Common myeloid progenitor, CD34-positive (primary cell): ENCODE data around the gene POM121.
"Not testable (repeated sequence)": the region's sequence is repeated elsewhere in the genome, so short reads cannot be mapped to it uniquely, and the experiment has no call there.

ENCODE experiments used
- CTCF ChIA-PET: fragments of 350-600 bp; sonication (Branson Sonifier 250); formaldehyde crosslinking; loops from one replicate; lab custom pipeline; 2021; ENCODE audit warnings: antibody characterized with exemption; lab: Charles Lee
- POLR2A ChIA-PET: fragments of 350-600 bp; sonication (Branson Sonifier 250); formaldehyde crosslinking; loops from one replicate; lab custom pipeline; 2021; ENCODE audit warnings: antibody characterized with exemption; lab: Charles Lee
- DNase-seq, 3 donors: peaks; one replicate each; pipeline versions ENCODE4 v3.0.0 to v3.0.0-alpha.2; 2013
- H3K27ac ChIP-seq, 2 experiments: 1 replicate in 1 of 2; 2 replicates in 1 of 2; pipeline ENCODE4 v1.7.0; 2013; ENCODE audit warnings: inconsistent platforms in 2 of 2, low read length in 2 of 2, mild to moderate bottlenecking in 2 of 2, low read depth in 1 of 2, moderate library complexity in 1 of 2; ENCODE audit not compliant: severe bottlenecking in 2 of 2, insufficient read depth in 1 of 2, poor library complexity in 1 of 2
- H3K27me3 ChIP-seq, 5 experiments: replicated peaks in 2 of 5; 1 replicate in 3 of 5; 2 replicates in 2 of 5; pipeline versions ENCODE4 v1.6.1 to v1.7.0; 2013; ENCODE audit warnings: low read length in 4 of 5, mild to moderate bottlenecking in 2 of 5, moderate library complexity in 2 of 5, inconsistent platforms in 1 of 5; ENCODE audit not compliant: insufficient read depth in 5 of 5, control insufficient read depth in 4 of 5
- H3K36me3 ChIP-seq, 4 experiments: 1 replicate in 2 of 4; 2 replicates in 2 of 4; pipeline versions ENCODE4 v1.6.1 to v1.7.0; 2013; ENCODE audit warnings: low read length in 3 of 4, control low read depth in 1 of 4, mild to moderate bottlenecking in 1 of 4; ENCODE audit not compliant: control insufficient read depth in 4 of 4, insufficient read depth in 4 of 4
- H3K4me1 ChIP-seq, 4 experiments: 1 replicate in 3 of 4; 2 replicates in 1 of 4; pipeline versions ENCODE4 v1.6.1 to v1.7.1; 2013; ENCODE audit warnings: low read length in 3 of 4, mild to moderate bottlenecking in 3 of 4, control low read depth in 1 of 4, inconsistent platforms in 1 of 4, moderate library complexity in 1 of 4; ENCODE audit not compliant: control insufficient read depth in 4 of 4, insufficient read depth in 4 of 4; ENCODE audit errors: control extremely low read depth in 1 of 4
- H3K4me3 ChIP-seq, 7 experiments: 1 replicate in 4 of 7; 2 replicates in 3 of 7; pipeline versions ENCODE4 v1.5.1 to v1.7.0; 2013; ENCODE audit warnings: mild to moderate bottlenecking in 7 of 7, low read length in 6 of 7, moderate library complexity in 6 of 7, inconsistent platforms in 2 of 7, low read depth in 2 of 7, control low read depth in 1 of 7; ENCODE audit not compliant: insufficient read depth in 4 of 7, control insufficient read depth in 1 of 7; ENCODE audit errors: extremely low read depth in 1 of 7
- H3K9me3 ChIP-seq, 5 experiments: 1 replicate in 4 of 5; 2 replicates in 1 of 5; pipeline versions ENCODE4 v1.6.1 to v1.7.1; 2013; ENCODE audit warnings: low read length in 4 of 5, mild to moderate bottlenecking in 2 of 5, inconsistent platforms in 1 of 5, low read depth in 1 of 5, moderate library complexity in 1 of 5; ENCODE audit not compliant: control insufficient read depth in 4 of 5, insufficient read depth in 2 of 5; ENCODE audit errors: control extremely low read depth in 1 of 5
- WGBS: methylation state at CpG from one replicate; pipeline ENCODE4 v1.1.5; 2013; ENCODE audit not compliant: insufficient coverage; 5-methylcytosine and 5-hydroxymethylcytosine counted together

The POM121 gene

DNA sequence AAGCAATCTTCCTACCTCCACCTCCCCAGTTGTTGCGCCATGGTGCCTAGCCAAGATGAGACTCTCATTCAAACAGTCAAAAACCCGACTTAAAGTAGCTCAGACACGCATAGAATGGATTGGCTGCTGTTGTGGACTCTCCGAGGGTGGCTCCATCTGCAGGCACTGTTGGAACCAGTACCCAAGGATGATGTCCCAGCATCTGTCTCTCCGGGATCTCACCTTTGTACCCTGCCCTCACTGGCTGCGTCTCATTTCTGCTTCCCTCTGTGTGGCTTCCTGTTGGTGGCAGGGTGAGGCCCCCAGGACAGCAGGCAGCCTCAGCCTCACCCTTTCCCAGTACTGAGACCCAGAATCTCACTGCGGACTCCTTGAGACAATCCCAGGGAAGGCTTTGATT lies 49.9 kb downstream of the POM121 start:
- H3K27me3 ChIP-seq, H3K36me3 ChIP-seq, CTCF ChIA-PET, POLR2A ChIA-PET, H3K4me1 ChIP-seq, H3K9me3 ChIP-seq, DNase-seq, H3K4me3 ChIP-seq, H3K27ac ChIP-seq: not testable (repeated sequence)
- WGBS = no CpG with 5 or more reads among the region's 7 CpGs

DNA sequence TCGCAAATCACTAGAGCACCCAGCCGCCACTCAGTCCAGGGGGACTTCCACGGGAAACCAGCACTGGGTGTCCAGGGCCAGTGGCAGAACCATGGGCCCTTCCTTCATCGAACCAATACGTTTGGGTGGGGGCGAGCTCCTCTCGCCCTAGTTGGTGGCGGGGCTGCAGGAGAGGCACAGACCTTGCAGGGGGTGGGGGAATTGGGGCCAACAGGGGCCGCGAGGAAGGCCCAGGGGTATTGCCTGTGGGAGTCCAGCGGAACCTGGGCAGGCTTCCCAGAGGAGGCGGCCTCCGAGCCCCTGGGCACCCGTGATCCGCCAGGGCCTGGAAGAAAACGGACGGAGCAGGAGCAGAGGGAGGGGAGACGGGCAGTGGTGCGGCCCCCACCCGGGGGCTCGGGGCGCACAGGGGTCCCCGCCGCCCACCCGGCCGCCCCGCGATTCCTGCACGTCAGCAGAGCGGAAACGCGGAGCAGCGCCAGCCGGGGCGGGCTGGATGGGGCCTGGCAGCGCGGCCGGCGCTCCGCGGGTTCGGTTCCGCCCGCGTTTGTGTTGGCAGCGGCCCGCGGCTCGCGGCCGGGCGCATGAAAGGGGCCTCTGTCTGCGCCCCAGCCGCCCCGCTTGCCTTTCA lies 50.9 kb downstream of the POM121 start:
- H3K9me3 ChIP-seq, H3K27ac ChIP-seq, H3K4me1 ChIP-seq, CTCF ChIA-PET, H3K4me3 ChIP-seq, DNase-seq, H3K27me3 ChIP-seq, POLR2A ChIA-PET, H3K36me3 ChIP-seq: not testable (repeated sequence)
- 95% methylated on average over 4 of the region's 55 CpGs for WGBS

- POLR2A ChIA-PET = not testable (repeated sequence)
- no CpG with 5 or more reads among the region's 12 CpGs for WGBS
These were observed 51.5 kb downstream of the POM121 start for GRCh38 chr7:72976434-72976833.

DNA sequence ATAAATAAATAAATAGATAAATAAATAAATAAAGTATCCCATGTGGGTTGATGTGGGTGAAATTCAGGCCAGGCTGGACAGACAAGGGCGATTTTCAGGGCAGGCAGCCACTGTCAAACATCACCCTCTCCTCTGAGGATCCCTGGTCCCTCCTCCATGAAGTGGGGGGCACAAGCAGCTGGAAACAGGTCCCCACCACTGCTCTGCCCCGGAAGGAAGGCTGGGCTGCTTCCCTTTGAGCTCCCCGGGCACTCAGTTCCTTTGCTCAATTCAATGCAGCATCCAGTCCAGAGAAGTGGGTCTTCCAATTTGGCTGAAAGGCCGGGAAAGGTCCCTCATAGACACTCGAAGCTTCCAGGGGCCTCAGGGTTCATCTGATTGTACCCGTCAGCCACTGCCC lies 55.5 kb downstream of the POM121 start:
- H3K27ac ChIP-seq, H3K27me3 ChIP-seq, H3K9me3 ChIP-seq, CTCF ChIA-PET, POLR2A ChIA-PET, DNase-seq, H3K36me3 ChIP-seq, H3K4me3 ChIP-seq, H3K4me1 ChIP-seq: not testable (repeated sequence)
- WGBS = no CpG with 5 or more reads among the region's 6 CpGs

More at GRCh38 chr7:72976434-72976833, 51.5 kb downstream of the POM121 start:
- H3K4me1 ChIP-seq, H3K27me3 ChIP-seq, H3K9me3 ChIP-seq, H3K36me3 ChIP-seq, H3K4me3 ChIP-seq, DNase-seq, CTCF ChIA-PET, H3K27ac ChIP-seq: not testable (repeated sequence)

DNA sequence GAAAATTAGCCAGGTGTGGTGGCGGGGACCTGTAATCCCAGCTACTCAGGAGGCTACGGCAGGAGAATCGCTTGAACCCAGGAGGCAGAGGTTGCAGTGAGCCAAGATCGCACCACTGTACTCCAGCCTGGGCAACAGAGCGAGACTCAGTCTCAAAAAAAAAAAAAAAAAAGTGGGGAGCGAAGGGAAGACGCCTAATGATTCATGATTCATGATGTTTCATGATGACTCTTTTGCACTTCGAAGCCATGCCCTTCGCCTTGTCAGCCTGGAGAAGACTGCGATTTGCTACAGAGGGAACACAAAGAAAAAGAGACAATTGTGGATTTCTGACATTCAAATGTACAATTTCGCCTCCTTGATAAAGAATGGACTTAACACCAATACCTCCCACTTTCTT lies 57.2 kb downstream of the POM121 start:
- WGBS = no CpG with 5 or more reads among the region's 11 CpGs
- DNase-seq, H3K9me3 ChIP-seq, H3K4me1 ChIP-seq, H3K27me3 ChIP-seq, H3K27ac ChIP-seq, H3K36me3 ChIP-seq, POLR2A ChIA-PET, H3K4me3 ChIP-seq, CTCF ChIA-PET: not testable (repeated sequence)

- H3K27me3 ChIP-seq, H3K9me3 ChIP-seq, H3K36me3 ChIP-seq, H3K4me1 ChIP-seq, H3K4me3 ChIP-seq, POLR2A ChIA-PET, CTCF ChIA-PET, DNase-seq, H3K27ac ChIP-seq: not testable (repeated sequence)
- WGBS = no CpG with 5 or more reads among the region's 14 CpGs
These were observed 65.4 kb downstream of the POM121 start for GRCh38 chr7:72990146-72990913.

DNA sequence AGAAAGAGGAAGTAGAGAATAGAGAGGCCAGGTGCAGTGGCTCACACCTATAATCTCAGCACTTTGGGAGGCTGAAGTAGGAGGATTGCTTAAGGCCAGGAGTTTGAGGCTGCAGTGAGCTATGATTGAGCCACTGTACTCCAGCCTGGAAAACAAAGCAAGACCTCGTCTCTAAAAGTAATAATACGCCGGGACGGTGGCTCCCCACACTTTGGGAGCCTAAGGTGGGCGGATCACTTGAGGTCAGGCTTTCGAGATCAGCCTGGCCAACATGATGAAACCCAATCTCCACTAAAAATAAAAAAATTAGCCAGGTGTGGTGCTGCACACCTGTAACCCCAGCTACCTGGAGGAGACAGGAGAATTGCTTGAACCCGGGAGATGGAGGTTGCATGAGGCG lies 70.6 kb downstream of the POM121 start:
- H3K9me3 ChIP-seq, H3K27ac ChIP-seq, DNase-seq, CTCF ChIA-PET, H3K4me1 ChIP-seq, H3K36me3 ChIP-seq, POLR2A ChIA-PET, H3K4me3 ChIP-seq, H3K27me3 ChIP-seq: not testable (repeated sequence)
- no CpG with 5 or more reads among the region's 8 CpGs for WGBS
